ENCODE measurements around the gene NMUR1.

The NMUR1 gene

DNA sequence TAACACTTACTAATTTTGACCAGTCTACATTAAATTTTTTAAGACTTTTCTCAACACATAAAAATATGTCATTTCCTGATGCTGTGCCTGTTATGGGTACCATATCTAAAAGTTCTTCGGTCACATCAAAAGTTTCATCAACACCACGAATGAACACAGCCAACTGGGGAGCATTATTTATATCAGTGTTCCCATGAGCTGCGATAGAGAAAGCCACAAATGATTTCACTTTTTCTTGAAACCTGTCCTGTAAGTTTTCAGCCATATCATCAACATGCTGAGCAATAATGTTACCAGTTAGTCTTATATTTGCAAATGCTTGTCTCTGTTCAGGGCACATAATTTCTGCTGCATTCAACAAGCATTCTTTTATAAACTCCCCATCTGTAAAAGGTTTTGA is 35.6 kb downstream of the NMUR1 start:
- H3K27me3 ChIP-seq (ENCODE audit: low read length): no peaks in the 10 kb centered on the region
- TF ChIP-seq EZH2phosphoT487 (conservative IDR thresholded peaks at IDR 0.05; ENCODE audit: low read length): no peak
- TF ChIP-seq, protein P1, sequence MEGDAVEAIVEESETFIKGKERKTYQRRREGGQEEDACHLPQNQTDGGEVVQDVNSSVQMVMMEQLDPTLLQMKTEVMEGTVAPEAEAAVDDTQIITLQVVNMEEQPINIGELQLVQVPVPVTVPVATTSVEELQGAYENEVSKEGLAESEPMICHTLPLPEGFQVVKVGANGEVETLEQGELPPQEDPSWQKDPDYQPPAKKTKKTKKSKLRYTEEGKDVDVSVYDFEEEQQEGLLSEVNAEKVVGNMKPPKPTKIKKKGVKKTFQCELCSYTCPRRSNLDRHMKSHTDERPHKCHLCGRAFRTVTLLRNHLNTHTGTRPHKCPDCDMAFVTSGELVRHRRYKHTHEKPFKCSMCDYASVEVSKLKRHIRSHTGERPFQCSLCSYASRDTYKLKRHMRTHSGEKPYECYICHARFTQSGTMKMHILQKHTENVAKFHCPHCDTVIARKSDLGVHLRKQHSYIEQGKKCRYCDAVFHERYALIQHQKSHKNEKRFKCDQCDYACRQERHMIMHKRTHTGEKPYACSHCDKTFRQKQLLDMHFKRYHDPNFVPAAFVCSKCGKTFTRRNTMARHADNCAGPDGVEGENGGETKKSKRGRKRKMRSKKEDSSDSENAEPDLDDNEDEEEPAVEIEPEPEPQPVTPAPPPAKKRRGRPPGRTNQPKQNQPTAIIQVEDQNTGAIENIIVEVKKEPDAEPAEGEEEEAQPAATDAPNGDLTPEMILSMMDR (IDR thresholded peaks at IDR 0.05; ENCODE audit: insufficient read depth, low read length, poor library complexity, severe bottlenecking): no peak

DNA sequence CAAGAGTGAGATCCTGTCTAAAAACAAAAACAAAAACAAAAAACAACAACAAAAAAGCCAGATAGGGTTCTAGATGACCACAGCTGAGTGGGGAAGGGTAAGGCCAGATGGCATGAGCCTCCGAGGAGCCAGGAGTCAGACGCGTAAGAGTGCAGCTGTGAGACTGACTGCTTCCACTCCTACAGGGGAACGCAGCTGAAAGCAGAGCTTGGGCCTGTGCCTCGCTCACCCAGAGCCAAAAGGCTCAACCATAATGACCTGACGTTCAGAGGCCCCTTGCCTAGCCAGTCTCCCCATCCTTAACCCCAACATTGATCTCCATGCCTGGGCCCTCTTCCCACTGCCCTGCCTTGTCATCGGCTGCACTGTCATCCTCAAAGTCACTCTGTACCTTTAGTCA is 39.4 kb downstream of the NMUR1 start:
- Histone ChIP-seq H3K27ac (ENCODE audit: low read depth, low read length) (no peak overlapping the region), H3K9me2 (replicated peaks; ENCODE audit: insufficient read depth, low read length) (no peaks in the 10 kb centered on the region), H3K9ac (ENCODE audit: low read length) (no peak overlapping the region), H2AFZ (ENCODE audit: low read depth, low read length, severe bottlenecking) (no peak overlapping the region), H3F3A (ENCODE audit: insufficient read depth) (no peaks in the 10 kb centered on the region), H3K36me3 (ENCODE audit: low read length) (no peaks in the 10 kb centered on the region), H4K20me1 (ENCODE audit: low read depth, low read length) (no peaks in the 10 kb centered on the region), H3K4me3 (ENCODE audit: insufficient read depth, low read length, poor library complexity, severe bottlenecking) (no peak overlapping the region), H3K79me2 (ENCODE audit: insufficient read depth, low read length) (no peaks in the 10 kb centered on the region), H3K4me2 (ENCODE audit: low read depth, low read length, poor library complexity, severe bottlenecking) (no peak overlapping the region), H3K27me3 (ENCODE audit: low read length) (no peaks in the 10 kb centered on the region), H3K9me3 (ENCODE audit: insufficient read depth, low read length) (no peaks in the 10 kb centered on the region)
- TF ChIP-seq, protein P1 (IDR thresholded peaks at IDR 0.05; ENCODE audit: insufficient read depth, low read length, poor library complexity, severe bottlenecking): no peak
- TF ChIP-seq EZH2phosphoT487 (conservative IDR thresholded peaks at IDR 0.05; ENCODE audit: low read length): no peak

More for the DNA sequence above, 35.6 kb downstream of the NMUR1 start:
- Histone ChIP-seq H4K20me1 (ENCODE audit: low read depth, low read length) (no peaks in the 10 kb centered on the region), H2AFZ (ENCODE audit: low read depth, low read length, severe bottlenecking) (no peak overlapping the region), H3K4me2 (ENCODE audit: low read depth, low read length, poor library complexity, severe bottlenecking) (no peak overlapping the region), H3K9me3 (ENCODE audit: insufficient read depth, low read length) (no peaks in the 10 kb centered on the region), H3K36me3 (ENCODE audit: low read length) (no peaks in the 10 kb centered on the region), H3K79me2 (ENCODE audit: insufficient read depth, low read length) (no peaks in the 10 kb centered on the region), H3K9me2 (replicated peaks; ENCODE audit: insufficient read depth, low read length) (no peaks in the 10 kb centered on the region), H3K27ac (ENCODE audit: low read depth, low read length) (no peak overlapping the region), H3F3A (ENCODE audit: insufficient read depth) (no peaks in the 10 kb centered on the region), H3K9ac (ENCODE audit: low read length) (no peak overlapping the region), H3K4me3 (ENCODE audit: insufficient read depth, low read length, poor library complexity, severe bottlenecking) (no peak overlapping the region)

DNA sequence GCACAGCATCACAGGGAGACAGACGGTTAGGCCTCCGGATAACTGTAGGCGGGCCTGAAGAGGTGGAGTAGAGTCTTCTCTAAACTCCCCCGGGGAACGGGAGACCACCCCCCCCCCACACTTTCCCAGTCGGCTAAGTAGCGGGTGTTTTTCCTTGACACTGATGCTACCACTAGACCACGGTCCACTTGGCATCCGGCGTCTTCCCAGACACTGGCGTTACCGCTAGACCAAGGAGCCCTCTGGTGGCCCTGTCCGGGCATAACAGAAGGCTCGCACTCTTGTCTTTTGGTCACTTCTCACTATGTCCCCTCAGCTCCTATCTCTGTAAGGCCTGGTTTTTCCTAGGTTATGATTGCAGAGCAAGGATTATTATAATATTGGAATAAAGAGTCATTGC is 40.3 kb downstream of the NMUR1 start:
- Histone ChIP-seq H2AFZ (ENCODE audit: low read depth, low read length, severe bottlenecking) (no peak overlapping the region), H3K9me2 (replicated peaks; ENCODE audit: insufficient read depth, low read length) (no peaks in the 10 kb centered on the region), H3K79me2 (ENCODE audit: insufficient read depth, low read length) (no peaks in the 10 kb centered on the region), H3K9me3 (ENCODE audit: insufficient read depth, low read length) (no peaks in the 10 kb centered on the region), H3K9ac (ENCODE audit: low read length) (no peak overlapping the region), H3F3A (ENCODE audit: insufficient read depth) (no peaks in the 10 kb centered on the region), H4K20me1 (ENCODE audit: low read depth, low read length) (no peaks in the 10 kb centered on the region), H3K4me3 (ENCODE audit: insufficient read depth, low read length, poor library complexity, severe bottlenecking) (no peak overlapping the region), H3K27me3 (ENCODE audit: low read length) (no peaks in the 10 kb centered on the region), H3K4me2 (ENCODE audit: low read depth, low read length, poor library complexity, severe bottlenecking) (no peak overlapping the region), H3K27ac (ENCODE audit: low read depth, low read length) (no peak overlapping the region), H3K36me3 (ENCODE audit: low read length) (no peaks in the 10 kb centered on the region)
- TF ChIP-seq EZH2phosphoT487 (conservative IDR thresholded peaks at IDR 0.05; ENCODE audit: low read length): no peak
- TF ChIP-seq, protein P1 (IDR thresholded peaks at IDR 0.05; ENCODE audit: insufficient read depth, low read length, poor library complexity, severe bottlenecking): no peak

Measured in SU-DHL-6 (cell line).